AG10803 (cell line): ENCODE data around the gene CSRP1.
"Not testable (repeated sequence)": the region's sequence is repeated elsewhere in the genome, so short reads cannot be mapped to it uniquely, and the experiment has no call there.

Experiments
- DNase-seq: peaks from one replicate; pipeline ENCODE4 v3.0.0; 2010; ENCODE audit warnings: low read depth
- H3K4me3 ChIP-seq: 2 replicates; pipeline ENCODE4 v1.5.1; 2011; ENCODE audit warnings: mild to moderate bottlenecking, low read length, control low read depth
- CTCF ChIP-seq: conservative IDR thresholded peaks from 2 replicates; pipeline ENCODE4 v1.5.1; 2011; ENCODE audit warnings: mild to moderate bottlenecking, low read length, control low read depth, inconsistent platforms

Gene CSRP1

GRCh38 chr1:201481761-201482493 is 25.0 kb downstream of the CSRP1 start:
- H3K4me3 ChIP-seq, result peak overlapping the region; percentile 12; the same call in 1 of the 2 replicates
- DNase-seq, result peak; percentile 72
- TF ChIP-seq CTCF, result peak; percentile 80

- peak overlapping the region; percentile 41 for H3K4me3 ChIP-seq
- no peak for DNase-seq
Measured at GRCh38 chr1:201481004-201481380, 25.9 kb downstream of the CSRP1 start.

GRCh38 chr1:201480231-201481003 is 26.5 kb downstream of the CSRP1 start:
- TF ChIP-seq CTCF, result peak; percentile 19; the same call in 1 of the 2 replicates
- DNase-seq, result peak; percentile 71
- H3K4me3 ChIP-seq, result peak overlapping the region; percentile 41

More at GRCh38 chr1:201481004-201481380, 25.9 kb downstream of the CSRP1 start:
- TF ChIP-seq CTCF, result no peak

- TF ChIP-seq CTCF, result no peak
- DNase-seq, result no peak
- no peak overlapping the region for H3K4me3 ChIP-seq
Measured at GRCh38 chr1:201479201-201479730, 27.7 kb downstream of the CSRP1 start.

- DNase-seq, H3K4me3 ChIP-seq: not testable (repeated sequence)
Measured at GRCh38 chr1:201478666-201479065, 28.3 kb downstream of the CSRP1 start.

GRCh38 chr1:201476670-201477344 is 30.1 kb downstream of the CSRP1 start:
- no peak overlapping the region for H3K4me3 ChIP-seq
- DNase-seq, result peak; percentile 47
- TF ChIP-seq CTCF, result no peak
